HG03175 (cell line): Measurements from ENCODE around the gene MOV10L1.
"Not testable (repeated sequence)": the region's sequence is repeated elsewhere in the genome, so short reads cannot be mapped to it uniquely, and the experiment has no call there.

Experiments used
- ATAC-seq: cut with Tn5 transposase; IDR thresholded peaks from one replicate; pipeline ENCODE4 v1.9.1; 2021; ENCODE audit warnings: mild to moderate bottlenecking, moderate library complexity; ENCODE audit not compliant: unreplicated experiment

MOV10L1 gene

DNA sequence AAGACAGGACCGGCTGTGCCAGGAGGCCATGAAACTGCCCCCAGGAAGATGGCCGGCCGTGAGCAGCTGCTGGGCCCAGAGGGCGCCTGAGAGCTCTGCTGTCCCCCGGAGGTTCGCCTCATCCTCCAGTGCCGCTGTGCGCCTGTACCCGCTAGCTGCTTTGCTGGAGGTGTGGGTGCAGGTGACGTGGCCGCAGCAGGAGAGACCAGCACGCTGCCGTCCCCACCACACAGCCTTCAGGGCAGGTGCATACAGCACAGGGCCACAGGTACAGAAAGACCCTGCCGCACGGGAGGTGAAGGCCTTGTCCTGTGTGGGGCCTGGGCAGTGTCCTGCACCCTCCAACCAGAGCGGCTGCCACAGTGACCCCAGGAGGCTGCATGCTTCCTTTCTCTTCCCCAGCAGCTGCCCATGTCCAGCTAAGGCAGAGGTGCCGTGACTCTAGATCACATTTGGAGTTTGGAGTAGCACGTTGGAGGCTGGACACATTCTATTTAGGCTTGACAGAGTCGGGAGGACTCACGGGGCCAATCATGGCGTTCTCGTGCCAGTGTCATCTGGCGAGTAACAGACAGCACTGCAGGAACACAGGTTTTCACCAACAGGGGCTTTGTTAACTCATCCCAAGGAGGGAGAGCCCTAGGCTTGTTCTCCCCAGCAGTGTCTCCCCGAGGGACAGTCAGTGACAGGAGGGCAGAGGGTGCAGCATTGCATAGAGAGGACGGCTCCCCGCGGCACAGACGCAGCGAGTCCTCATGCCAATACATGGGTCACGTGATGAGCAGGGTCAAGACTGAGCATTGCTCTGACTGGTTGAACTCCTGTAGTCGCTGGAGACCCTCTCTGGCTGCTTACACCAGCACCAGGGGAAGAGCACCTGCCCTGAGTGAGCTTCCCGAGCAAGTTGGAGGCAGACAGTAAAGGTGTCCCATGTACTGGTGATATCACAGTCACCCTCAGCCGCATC lies 62.0 kb downstream of the MOV10L1 start:
- ATAC-seq, result no peak

- ATAC-seq, result no peak
Measured at GRCh38 chr22:50153056-50153755, 63.4 kb downstream of the MOV10L1 start.

GRCh38 chr22:50153756-50154140 lies 63.9 kb downstream of the MOV10L1 start:
- ATAC-seq, result no peak

DNA sequence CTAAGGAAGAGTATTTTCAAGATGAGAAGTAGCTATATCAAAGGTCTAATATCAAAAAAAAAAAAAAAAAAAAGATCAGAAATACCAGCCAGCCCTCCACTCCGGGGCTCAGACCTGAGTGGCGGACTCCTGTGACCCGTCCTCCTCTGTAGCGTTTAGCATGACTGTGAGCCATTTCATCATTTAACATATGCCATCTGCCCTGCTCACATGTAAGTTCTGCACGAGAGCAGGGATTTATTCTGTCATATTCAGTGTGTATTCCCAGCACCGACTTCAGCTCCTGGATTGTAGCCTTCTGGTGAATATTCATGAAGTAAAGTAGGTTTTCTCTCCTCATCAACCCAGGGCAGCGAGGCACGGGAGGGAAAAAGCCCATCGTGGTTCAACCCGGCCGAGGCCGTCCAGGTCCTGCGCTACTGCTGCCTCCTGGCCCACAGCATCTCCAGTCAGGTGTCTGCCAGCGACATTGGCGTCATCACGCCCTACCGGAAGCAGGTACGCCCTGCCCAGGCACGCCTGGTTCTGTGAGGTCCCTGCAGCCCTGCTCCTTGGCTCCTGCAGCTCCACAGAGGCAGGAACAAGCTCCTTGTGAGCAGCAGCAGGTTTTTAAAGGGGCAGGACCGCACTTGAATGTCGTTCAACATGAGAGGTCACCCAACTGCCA lies 68.0 kb downstream of the MOV10L1 start:
- ATAC-seq, result no peak

GRCh38 chr22:50160947-50161346 lies 71.1 kb downstream of the MOV10L1 start:
- no peak for ATAC-seq

DNA sequence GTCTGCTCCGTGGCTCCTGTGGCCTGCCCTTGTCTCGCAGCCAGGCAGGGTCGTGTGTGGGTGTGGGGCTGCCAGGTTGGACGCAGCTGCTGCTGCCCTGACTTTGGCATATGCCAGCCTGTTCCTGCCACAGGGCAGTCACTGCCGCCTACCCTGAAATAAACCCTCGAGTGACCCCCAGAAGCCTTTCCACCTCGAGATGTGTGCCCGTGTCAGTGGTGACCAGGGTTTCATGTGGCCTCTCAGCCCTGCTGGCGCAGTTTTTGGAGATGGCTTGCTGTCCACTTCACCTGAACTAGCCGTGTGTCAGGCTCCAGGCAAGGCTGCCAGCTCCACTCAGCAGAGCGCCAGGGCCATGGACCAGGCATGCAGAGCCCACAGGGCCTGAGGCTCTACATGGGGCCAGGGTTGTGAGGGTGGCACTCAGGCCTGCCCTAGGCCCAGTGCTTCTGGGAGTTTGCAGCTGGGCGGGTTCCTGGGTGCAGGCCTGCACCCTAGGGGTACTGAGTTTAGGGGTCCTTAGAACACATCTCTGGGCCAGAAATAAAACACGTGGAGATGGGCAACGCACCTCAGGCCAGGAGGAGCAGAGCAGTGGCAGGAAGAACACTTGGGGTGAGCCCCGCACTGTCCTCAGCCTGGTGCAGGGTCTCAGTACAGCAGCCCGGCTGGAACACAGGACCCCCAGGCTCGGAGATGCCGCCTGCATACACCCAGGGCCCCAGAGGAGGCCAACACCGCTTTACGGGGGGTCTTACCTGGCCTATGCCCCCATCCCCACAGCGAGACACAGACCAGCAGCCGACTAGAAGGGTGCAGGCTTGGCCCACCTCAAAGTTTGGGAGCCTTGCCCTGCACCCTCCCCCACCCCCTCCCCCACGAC lies 71.9 kb downstream of the MOV10L1 start:
- no peak for ATAC-seq

DNA sequence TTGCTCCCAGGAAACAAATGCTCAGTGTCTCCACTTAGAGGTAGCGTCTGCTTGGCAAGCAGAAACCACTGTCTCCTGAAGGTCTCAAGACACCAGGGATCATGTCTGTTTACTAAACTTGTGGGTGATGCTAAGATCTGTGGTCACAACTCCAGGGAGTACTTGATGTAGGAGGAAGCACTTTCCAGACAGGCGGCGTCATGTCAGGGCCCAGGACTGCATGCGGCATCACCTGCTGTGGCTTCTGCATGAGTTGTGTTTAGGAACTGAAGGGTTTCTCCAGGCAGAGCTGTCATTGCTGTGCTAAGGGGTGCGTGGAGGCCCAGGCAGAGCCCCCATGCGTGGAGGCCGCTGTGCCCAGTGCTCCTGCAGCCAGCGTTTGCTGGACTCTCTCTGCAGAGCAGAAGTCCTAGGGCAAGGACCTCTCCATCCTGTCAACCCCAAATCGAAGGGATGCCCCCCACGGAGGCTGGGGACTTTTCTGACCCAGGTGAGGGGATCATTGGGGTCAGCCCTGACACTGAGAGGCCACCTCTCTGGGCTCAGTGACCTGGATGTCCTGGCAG lies 72.7 kb downstream of the MOV10L1 start:
- ATAC-seq, result no peak

DNA sequence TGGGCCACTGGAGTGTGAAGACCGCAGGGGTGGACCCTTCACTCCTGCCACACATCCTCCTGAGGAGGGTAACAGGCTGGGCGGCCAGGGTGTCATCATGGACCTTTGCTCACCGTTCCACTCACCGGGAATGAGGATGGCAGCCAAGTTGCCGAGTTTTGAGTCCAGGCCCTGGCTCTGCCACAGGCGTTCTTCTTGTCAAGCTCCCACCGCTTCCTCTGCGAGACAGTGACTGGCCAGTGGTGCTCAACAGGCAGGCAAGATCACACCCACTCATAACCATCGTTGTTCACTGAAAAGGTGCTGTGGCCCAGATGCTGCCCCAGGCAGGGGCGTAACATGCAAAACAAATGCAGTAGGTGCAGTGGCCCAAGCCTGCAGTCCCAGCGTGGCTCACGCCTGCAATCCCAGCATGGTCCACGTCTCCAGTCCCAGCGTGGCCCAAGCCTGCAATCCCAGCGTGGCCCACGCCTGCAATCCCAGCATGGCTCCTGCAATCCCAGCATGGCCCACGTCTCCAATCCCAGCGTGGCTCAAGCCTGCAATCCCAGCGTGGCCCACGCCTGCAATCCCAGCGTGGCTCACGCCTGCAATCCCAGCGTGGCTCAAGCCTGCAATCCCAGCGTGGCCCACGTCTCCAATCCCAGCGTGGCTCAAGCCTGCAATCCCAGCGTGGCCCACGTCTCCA lies 75.8 kb downstream of the MOV10L1 start:
- ATAC-seq, result no peak

DNA sequence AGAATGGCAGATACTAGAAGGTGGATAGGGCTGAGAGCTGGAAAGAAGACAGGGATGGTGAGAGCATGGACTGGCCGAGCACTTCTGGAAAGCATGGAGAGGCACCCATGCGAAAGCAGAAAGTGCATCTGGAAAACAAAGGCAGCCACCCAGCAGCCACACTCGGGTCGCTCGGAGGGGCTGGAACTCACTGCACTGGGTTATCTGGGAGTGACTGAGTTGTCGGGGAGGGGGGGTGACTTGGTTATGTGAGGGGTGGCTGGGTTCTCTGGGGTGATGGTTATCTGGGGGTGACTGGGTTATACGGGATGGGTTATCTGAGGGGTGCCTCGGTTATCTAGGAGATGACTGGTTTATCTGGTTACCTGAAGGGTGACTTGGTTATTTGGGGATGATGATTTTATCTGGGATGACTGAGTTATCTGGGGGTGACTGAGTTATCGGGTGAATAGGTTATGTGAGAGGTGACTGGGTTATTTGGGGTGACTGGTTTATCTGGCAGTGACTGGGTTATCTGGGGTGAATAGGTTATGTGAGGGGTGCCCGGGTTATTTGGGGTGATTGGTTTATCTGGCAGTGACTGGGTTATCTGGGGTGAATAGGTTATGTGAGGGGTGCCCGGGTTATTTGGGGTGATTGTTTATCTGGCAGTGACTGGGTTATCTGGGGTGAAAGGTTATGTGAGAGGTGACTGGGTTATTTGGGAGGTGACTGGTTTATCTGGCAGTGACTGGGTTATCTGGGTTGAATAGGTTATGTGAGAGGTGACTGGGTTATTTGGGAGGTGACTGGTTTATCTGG lies 78.1 kb downstream of the MOV10L1 start:
- no peak for ATAC-seq

- ATAC-seq, result not testable (repeated sequence)
Measured at GRCh38 chr22:50168490-50169180, 78.8 kb downstream of the MOV10L1 start.

- ATAC-seq, result no peak
Measured at GRCh38 chr22:50169181-50169759, 79.5 kb downstream of the MOV10L1 start.

DNA sequence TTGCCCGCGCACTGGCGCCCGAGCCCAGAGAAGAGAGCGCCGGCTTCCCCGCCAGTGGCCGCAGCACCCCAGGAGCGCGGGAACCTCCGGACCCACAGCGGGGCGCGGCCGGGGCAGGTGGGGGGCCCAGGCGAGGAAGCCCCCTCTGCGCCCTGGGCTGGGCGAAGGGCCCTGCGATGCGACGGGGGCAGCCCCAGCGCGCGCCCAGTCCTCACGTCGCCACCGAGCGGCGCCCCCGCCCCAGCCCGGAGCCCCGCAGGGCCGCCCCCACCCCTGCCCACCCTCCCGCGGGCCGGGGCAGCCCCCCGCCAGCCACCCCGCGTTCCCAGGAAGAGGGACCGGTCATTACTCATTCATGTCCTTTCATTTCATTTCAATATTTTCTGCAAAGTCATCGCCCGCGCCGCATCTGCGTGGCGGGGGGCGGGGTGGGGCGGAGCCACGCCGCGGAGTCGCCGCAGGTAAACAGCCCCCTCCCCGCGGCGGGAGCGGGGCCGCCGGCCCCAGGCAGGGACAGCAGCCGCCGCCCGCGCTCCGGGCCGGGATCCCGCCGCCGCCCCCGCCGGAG lies 80.1 kb downstream of the MOV10L1 start:
- ATAC-seq, result no peak

DNA sequence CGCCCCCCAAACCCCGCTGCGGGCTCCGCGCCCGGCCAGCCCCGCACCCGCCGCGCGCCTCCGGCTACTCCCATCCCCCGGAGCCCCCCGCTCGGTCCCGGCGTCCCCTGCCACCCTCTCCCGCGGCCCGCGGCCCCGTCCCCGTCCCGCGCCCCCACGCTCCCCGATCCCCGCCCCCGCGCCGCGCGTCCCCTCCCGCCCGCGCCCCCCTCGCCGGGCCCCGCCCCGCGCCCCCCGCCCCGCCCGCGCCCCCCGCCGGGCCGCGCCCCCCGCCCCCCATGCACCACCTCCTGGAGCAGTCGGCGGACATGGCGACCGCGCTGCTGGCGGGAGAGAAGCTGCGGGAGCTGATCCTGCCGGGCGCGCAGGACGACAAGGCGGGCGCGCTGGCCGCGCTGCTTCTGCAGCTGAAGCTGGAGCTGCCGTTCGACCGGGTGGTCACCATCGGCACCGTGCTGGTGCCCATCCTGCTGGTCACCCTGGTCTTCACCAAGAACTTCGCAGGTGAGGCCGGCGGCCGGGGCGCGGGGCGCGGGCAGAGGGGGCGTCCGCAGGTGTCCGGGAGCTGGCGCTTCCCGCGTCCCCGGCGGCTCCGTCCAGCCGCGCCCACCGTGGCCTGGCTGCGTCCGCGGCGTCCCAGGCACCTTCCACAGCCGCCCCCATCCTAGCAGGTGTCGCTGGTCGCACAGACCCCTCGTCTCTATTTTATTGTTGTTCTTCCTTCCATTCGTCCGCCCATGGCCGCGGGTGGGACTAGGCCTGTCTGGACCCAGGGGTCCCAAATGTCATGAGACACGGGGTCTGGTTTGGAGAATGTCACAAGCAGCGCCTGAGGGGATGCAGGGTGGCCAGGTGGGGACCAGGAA lies 80.9 kb downstream of the MOV10L1 start, which contains the start of gene PANX2:
Gene PANX2 (plus strand): TSS at position 279 of the 866 bp plus-strand sequence. CDS start 0 bp downstream, at position 279.
- no peak for ATAC-seq

GRCh38 chr22:50171319-50171964 lies 81.6 kb downstream of the MOV10L1 start:
- no peak for ATAC-seq

- no peak for ATAC-seq
Measured at GRCh38 chr22:50171965-50172421, 82.2 kb downstream of the MOV10L1 start.
